CD14-positive monocyte (primary cell): ENCODE data around the gene GFI1B. TPM values are rescaled to one million over a fixed set of nuclear protein-coding genes. Genes with fewer than 3 reads are reported as not detected.

ENCODE experiments used
- DNase-seq, 3 donors: peaks; one replicate each; pipeline ENCODE4 v3.0.0-alpha.2; 2011 to 2022
- H2AFZ ChIP-seq: 2 replicates; pipeline ENCODE4 v1.6.0; 2012; ENCODE audit warnings: mild to moderate bottlenecking, low read depth, low read length, inconsistent platforms; ENCODE audit not compliant: insufficient read depth, poor library complexity, severe bottlenecking
- H3K27ac ChIP-seq, 2 donors: 1 replicate in 1 of 2; 2 replicates in 1 of 2; pipeline ENCODE4 v1.5.1; 2012 to 2013; ENCODE audit warnings: low read length in 2 of 2, control low read depth in 1 of 2, inconsistent platforms in 1 of 2, low read depth in 1 of 2, mild to moderate bottlenecking in 1 of 2
- H3K27me3 ChIP-seq, 2 donors: one replicate each; pipeline versions ENCODE4 v1.6.0 to v1.6.1; 2011 to 2013; ENCODE audit warnings: low read length in 2 of 2; ENCODE audit not compliant: control insufficient read depth in 2 of 2, insufficient read depth in 2 of 2
- H3K36me3 ChIP-seq, 2 donors: replicated peaks in 1 of 2; 1 replicate in 1 of 2; 2 replicates in 1 of 2; pipeline versions ENCODE4 v1.5.1 to v1.6.1; 2012 to 2013; ENCODE audit warnings: low read length in 2 of 2, control low read depth in 1 of 2, inconsistent platforms in 1 of 2, mild to moderate bottlenecking in 1 of 2; ENCODE audit not compliant: insufficient read depth in 2 of 2, control insufficient read depth in 1 of 2
- H3K4me1 ChIP-seq, 2 donors: 1 replicate in 1 of 2; 2 replicates in 1 of 2; pipeline versions ENCODE4 v1.5.1 to v1.6.1; 2012 to 2013; ENCODE audit warnings: low read length in 2 of 2, control low read depth in 1 of 2, inconsistent platforms in 1 of 2, mild to moderate bottlenecking in 1 of 2, moderate library complexity in 1 of 2; ENCODE audit not compliant: insufficient read depth in 2 of 2, control insufficient read depth in 1 of 2
- H3K4me2 ChIP-seq: replicated peaks from 2 replicates; pipeline ENCODE3; 2012; ENCODE audit warnings: low read length, moderate library complexity, mild to moderate bottlenecking; ENCODE audit not compliant: poor library complexity, severe bottlenecking; ENCODE audit errors: extremely low read depth
- H3K4me3 ChIP-seq, 3 experiments: fragments of 200-600 bp in 1 of 3; sonication (generic) in 1 of 3; replicated peaks in 1 of 3; 1 replicate in 2 of 3; 2 replicates in 1 of 3; pipeline ENCODE4 v1.5.1; 2011 to 2013; ENCODE audit warnings: low read length in 3 of 3, mild to moderate bottlenecking in 3 of 3, control low read depth in 2 of 3, low read depth in 2 of 3, inconsistent platforms in 1 of 3, moderate library complexity in 1 of 3
- H3K79me2 ChIP-seq: 2 replicates; pipeline ENCODE4 v1.6.0; 2012; ENCODE audit warnings: mild to moderate bottlenecking, control low read depth, inconsistent platforms, low read length, moderate library complexity; ENCODE audit not compliant: insufficient read depth
- H3K9ac ChIP-seq: 2 replicates; pipeline ENCODE4 v1.6.0; 2017; ENCODE audit warnings: low read length, mild to moderate bottlenecking; ENCODE audit not compliant: insufficient read depth, poor library complexity, severe bottlenecking
- H3K9me3 ChIP-seq, 2 donors: replicated peaks in 1 of 2; 1 replicate in 1 of 2; 2 replicates in 1 of 2; pipeline versions ENCODE4 v1.5.1 to v1.6.1; 2012 to 2013; ENCODE audit warnings: low read length in 2 of 2, control low read depth in 1 of 2; ENCODE audit not compliant: control insufficient read depth in 1 of 2, insufficient read depth in 1 of 2
- H4K20me1 ChIP-seq: 2 replicates; pipeline ENCODE4 v1.6.0; 2012; ENCODE audit warnings: mild to moderate bottlenecking, low read length, control low read depth, moderate library complexity; ENCODE audit not compliant: insufficient read depth
- H3K27ac Mint-ChIP-seq, 7 donors: one replicate each; pipeline ENCODE4 v1.8.0; 2020; ENCODE audit warnings: mild to moderate bottlenecking in 7 of 7, mixed read lengths in 7 of 7, moderate library complexity in 6 of 7, inconsistent platforms in 2 of 7
- H3K27me3 Mint-ChIP-seq, 3 donors: one replicate each; pipeline ENCODE4 v1.8.0; 2021 to 2022; ENCODE audit warnings: low read depth in 3 of 3, mild to moderate bottlenecking in 3 of 3, mixed read lengths in 3 of 3, moderate library complexity in 3 of 3, inconsistent platforms in 1 of 3
- H3K36me3 Mint-ChIP-seq, 2 donors: one replicate each; pipeline ENCODE4 v1.8.0; 2020; ENCODE audit warnings: mixed read lengths in 2 of 2, inconsistent platforms in 1 of 2, mild to moderate bottlenecking in 1 of 2
- H3K4me1 Mint-ChIP-seq: one replicate; pipeline ENCODE4 v1.8.0; 2020; ENCODE audit warnings: mild to moderate bottlenecking, mixed read lengths
- H3K4me3 Mint-ChIP-seq, 2 donors: one replicate each; pipeline ENCODE4 v1.8.0; 2020; ENCODE audit warnings: mild to moderate bottlenecking in 2 of 2, mixed read lengths in 2 of 2, moderate library complexity in 1 of 2
- H3K9me3 Mint-ChIP-seq, 7 donors: one replicate each; pipeline ENCODE4 v1.8.0; 2020 to 2022; ENCODE audit warnings: mixed read lengths in 7 of 7, mild to moderate bottlenecking in 6 of 7, moderate library complexity in 6 of 7, inconsistent platforms in 2 of 7
- WGBS: methylation state at CpG from one replicate; pipeline ENCODE4 v1.1.5; 2013; ENCODE audit warnings: missing lambda C conversion rate; ENCODE audit not compliant: insufficient coverage; 5-methylcytosine and 5-hydroxymethylcytosine counted together
- intact Hi-C, 2 donors: fragments of 100-400 bp; cut with micrococcal nuclease; formaldehyde crosslinking; loops; one replicate each; pipeline versions ENCODE4 v1.15.0 to v1.15.1; 2023
- polyA plus RNA-seq, 3 donors: library from polyadenylated mRNA; depleted of rRNA in 1 of 3; unstranded in 2 of 3; stranded (reverse) in 1 of 3; fragments of 300-500 nt in 2 of 3; fragments of >200 nt in 1 of 3; fragmentation: Illumina TruSeq in 2 of 3; gene quantifications; 1 replicate in 2 of 3; 2 replicates in 1 of 3; pipeline ENCODE4 v1.2.3, GENCODE V29; 2012 to 2021
- TF ChIP-seq, protein P1 (sequence below): fragments of 200-600 bp; IDR thresholded peaks from one replicate; pipeline ENCODE4 v1.8.0; 2022; ENCODE audit warnings: antibody characterized with exemption, mild to moderate bottlenecking

GFI1B gene
- polyA plus RNA-seq, 3 donors = 0.06 to 0.39 (median 0.21) TPM

DNA sequence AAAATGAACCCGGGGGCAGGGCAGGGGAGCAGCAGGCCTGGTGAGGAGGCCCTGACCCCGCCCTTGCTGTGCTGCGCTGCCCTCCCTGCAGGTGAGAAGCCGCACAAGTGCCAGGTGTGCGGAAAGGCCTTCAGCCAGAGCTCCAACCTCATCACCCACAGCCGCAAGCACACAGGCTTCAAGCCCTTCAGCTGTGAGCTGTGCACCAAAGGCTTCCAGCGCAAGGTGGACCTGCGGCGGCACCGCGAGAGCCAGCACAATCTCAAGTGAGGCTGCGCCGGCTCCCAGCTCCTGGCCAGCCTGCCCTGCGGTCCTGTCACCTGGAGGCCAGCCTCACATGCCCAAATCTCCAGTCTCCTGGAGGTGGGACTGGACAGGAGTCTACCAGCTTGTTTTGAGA lies 12.3 kb downstream of the GFI1B start:
- no peak overlapping the region for H3K4me3 Mint-ChIP-seq
- no peaks in the 10 kb centered on the region for H3K79me2 ChIP-seq
- H3K9me3 Mint-ChIP-seq = peaks cover 0 to 2% (median 0%) of the 10 kb centered on the region in 7 donors
- no peak overlapping the region for H3K4me2 ChIP-seq
- no peak overlapping the region for H3K4me3 ChIP-seq
- H3K36me3 Mint-ChIP-seq = no peaks in the 10 kb centered on the region
- peaks cover 0 to 7% of the 10 kb centered on the region in 2 donors for H3K27me3 ChIP-seq
- no peaks in the 10 kb centered on the region for H4K20me1 ChIP-seq
- peaks cover 7 to 8% of the 10 kb centered on the region in 2 donors for H3K4me1 ChIP-seq
- no peaks in the 10 kb centered on the region for H3K9me3 ChIP-seq
- no peak for DNase-seq
- H3K27ac ChIP-seq = no peak overlapping the region
- TF ChIP-seq, protein P1, sequence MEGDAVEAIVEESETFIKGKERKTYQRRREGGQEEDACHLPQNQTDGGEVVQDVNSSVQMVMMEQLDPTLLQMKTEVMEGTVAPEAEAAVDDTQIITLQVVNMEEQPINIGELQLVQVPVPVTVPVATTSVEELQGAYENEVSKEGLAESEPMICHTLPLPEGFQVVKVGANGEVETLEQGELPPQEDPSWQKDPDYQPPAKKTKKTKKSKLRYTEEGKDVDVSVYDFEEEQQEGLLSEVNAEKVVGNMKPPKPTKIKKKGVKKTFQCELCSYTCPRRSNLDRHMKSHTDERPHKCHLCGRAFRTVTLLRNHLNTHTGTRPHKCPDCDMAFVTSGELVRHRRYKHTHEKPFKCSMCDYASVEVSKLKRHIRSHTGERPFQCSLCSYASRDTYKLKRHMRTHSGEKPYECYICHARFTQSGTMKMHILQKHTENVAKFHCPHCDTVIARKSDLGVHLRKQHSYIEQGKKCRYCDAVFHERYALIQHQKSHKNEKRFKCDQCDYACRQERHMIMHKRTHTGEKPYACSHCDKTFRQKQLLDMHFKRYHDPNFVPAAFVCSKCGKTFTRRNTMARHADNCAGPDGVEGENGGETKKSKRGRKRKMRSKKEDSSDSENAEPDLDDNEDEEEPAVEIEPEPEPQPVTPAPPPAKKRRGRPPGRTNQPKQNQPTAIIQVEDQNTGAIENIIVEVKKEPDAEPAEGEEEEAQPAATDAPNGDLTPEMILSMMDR = no peak
- no peak overlapping the region for H2AFZ ChIP-seq
- no peak overlapping the region for H3K27ac Mint-ChIP-seq
- H3K36me3 ChIP-seq = no peaks in the 10 kb centered on the region
- H3K9ac ChIP-seq = no peak overlapping the region
- 94% methylated on average over 13 of the region's 14 CpGs for WGBS
- H3K27me3 Mint-ChIP-seq = peaks cover 6 to 52% (median 8%) of the 10 kb centered on the region in 3 donors
- H3K4me1 Mint-ChIP-seq = peaks cover 15% of the 10 kb centered on the region
- intact Hi-C loops = no loop called here

DNA sequence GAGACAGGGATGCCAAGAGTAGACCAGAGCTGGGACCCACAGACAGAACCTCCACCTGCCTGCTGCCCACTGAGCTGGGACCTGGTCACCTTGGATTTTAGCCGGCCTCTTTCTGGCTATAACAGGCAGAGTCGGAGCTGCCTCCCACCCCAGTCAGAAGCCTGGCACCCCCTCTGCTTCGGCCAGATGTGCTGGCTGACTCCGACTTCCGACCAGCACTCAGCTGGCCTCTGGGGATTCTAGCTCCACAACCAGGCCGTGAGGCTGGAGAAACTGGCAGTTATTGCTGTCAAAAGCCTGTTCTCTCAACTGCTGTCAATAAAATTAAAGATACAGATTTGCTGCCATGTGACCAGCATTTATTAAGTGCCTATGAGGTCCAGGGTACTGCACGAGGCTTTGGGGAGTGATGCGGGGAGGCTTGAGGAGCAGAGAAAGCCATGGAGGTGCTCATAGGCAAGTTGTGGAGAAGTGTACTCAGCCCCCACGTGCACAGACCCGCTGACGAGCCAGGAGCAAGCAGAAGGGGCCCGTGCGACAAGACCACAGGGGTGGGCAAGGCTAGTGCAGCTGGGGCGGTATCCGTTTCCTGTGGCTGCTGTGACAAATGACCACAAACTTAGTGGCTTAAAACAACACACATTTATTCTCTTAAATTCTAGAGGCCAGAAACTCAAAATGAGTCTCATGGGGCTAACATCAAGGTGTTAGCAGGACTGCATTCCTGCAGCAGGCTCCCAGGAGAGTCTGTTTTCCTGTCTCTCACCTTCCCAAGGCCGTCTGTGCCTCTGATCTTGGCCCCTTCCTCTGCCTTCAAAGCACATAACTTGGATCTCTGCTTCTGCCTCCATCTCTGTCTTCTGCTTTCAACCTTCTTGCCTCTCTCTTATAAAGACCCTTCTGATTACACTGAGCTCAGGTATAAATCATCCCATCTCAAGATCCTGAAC lies 13.1 kb downstream of the GFI1B start:
- no peak overlapping the region for H3K4me2 ChIP-seq
- H3K4me3 Mint-ChIP-seq = no peak overlapping the region
- no peak for DNase-seq
- H4K20me1 ChIP-seq = no peaks in the 10 kb centered on the region
- no peaks in the 10 kb centered on the region for H3K9me3 ChIP-seq
- peaks cover 0 to 7% of the 10 kb centered on the region in 2 donors for H3K27me3 ChIP-seq
- H3K79me2 ChIP-seq = no peaks in the 10 kb centered on the region
- no peak overlapping the region for H2AFZ ChIP-seq
- 27% methylated on average over 11 of the region's 16 CpGs for WGBS
- peaks cover 6 to 45% (median 7%) of the 10 kb centered on the region in 3 donors for H3K27me3 Mint-ChIP-seq
- TF ChIP-seq, protein P1 = no peak
- H3K36me3 Mint-ChIP-seq = no peaks in the 10 kb centered on the region
- no peaks in the 10 kb centered on the region for H3K36me3 ChIP-seq
- no peak overlapping the region for H3K4me3 ChIP-seq
- intact Hi-C loops = no loop called here
- H3K9ac ChIP-seq = no peak overlapping the region
- H3K27ac Mint-ChIP-seq = no peak overlapping the region
- H3K27ac ChIP-seq = no peak overlapping the region
- peaks cover 0 to 2% (median 0%) of the 10 kb centered on the region in 7 donors for H3K9me3 Mint-ChIP-seq
- H3K4me1 Mint-ChIP-seq = peaks cover 15% of the 10 kb centered on the region
- H3K4me1 ChIP-seq = peaks cover 7 to 8% of the 10 kb centered on the region in 2 donors
